Activated B cell treated with CpG ODN at 0.5 μM for 24 hours (primary cell): ENCODE measurements around the gene EPHA6. TPM values are rescaled to one million over a fixed set of nuclear protein-coding genes. Genes with fewer than 3 reads are reported as not detected.

Experiments used
- ATAC-seq: fragments of 200-7000 bp; cut with Tn5 transposase; one replicate; pipeline ENCODE4 v1.10.0; 2021; ENCODE audit warnings: low read depth, mild to moderate bottlenecking, moderate library complexity
- CTCF ChIA-PET: fragments of 350-600 bp; sonication (Branson Sonifier 250); formaldehyde crosslinking; loops from one replicate; lab custom pipeline; 2021; ENCODE audit warnings: antibody characterized with exemption; lab: Charles Lee
- POLR2A ChIA-PET: fragments of 350-600 bp; sonication (Branson Sonifier 250); formaldehyde crosslinking; loops from one replicate; lab custom pipeline; 2021; ENCODE audit warnings: antibody characterized with exemption; lab: Charles Lee
- DNase-seq: peaks from one replicate; pipeline ENCODE4 v3.0.0; 2022
- H3K27ac Mint-ChIP-seq: one replicate; pipeline ENCODE4 v1.8.0; 2020; ENCODE audit warnings: mixed read lengths
- H3K27me3 Mint-ChIP-seq: one replicate; pipeline ENCODE4 v1.8.0; 2021; ENCODE audit warnings: mixed read lengths
- H3K36me3 Mint-ChIP-seq: one replicate; pipeline ENCODE4 v1.8.0; 2021; ENCODE audit warnings: low read depth, mixed read lengths
- H3K4me1 Mint-ChIP-seq: one replicate; pipeline ENCODE4 v1.8.0; 2021; ENCODE audit warnings: mixed read lengths
- H3K4me3 Mint-ChIP-seq: one replicate; pipeline ENCODE4 v1.8.0; 2020; ENCODE audit warnings: mild to moderate bottlenecking, mixed read lengths
- H3K9me3 Mint-ChIP-seq: one replicate; pipeline ENCODE4 v1.8.0; 2020; ENCODE audit warnings: mixed read lengths
- intact Hi-C: fragments of 100-400 bp; cut with micrococcal nuclease; formaldehyde crosslinking; loops from one replicate; pipeline ENCODE4 v1.15.1; 2024
- total RNA-seq: library from RNA; stranded (reverse); gene quantifications from 2 replicates; pipeline ENCODE4 v1.2.3, GENCODE V29; 2022
- TF ChIP-seq, protein P1 (sequence below): fragments of 200-600 bp; IDR thresholded peaks from one replicate; pipeline ENCODE4 v1.8.0; 2022; ENCODE audit warnings: antibody characterized with exemption, mild to moderate bottlenecking

The EPHA6 gene
- total RNA-seq, 1 donor from 2014 or later, result not detected

DNA sequence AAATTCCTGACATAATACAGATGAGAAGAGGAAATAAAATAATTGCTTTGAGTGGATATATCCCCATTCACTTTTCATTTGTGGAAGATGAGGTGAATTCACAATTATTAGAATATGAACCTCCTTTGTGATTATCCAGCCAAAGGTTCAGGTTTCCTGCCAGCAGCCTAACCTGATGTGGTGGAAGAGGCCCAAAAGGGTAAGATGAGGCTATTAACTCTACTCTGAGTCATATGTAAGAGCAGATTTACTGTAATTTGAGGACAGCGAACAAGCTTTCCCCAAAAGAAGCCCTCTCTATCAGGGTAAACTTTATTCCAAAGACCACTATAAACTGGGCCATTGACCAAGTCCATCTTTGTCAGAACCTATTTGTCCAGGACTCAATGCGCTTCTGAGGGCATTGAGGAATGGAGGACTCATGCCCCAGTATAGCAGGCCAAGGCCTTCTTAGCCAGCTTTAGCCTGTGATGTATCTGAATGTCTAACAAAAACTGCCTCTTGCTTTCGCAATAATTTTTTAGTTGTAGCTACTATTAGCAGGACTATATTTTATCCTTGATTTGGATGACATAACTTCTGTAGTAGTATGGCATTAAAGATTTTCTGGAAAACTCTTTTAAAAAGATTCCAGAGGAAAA is 859.1 kb downstream of the EPHA6 start:
- ChIA-PET CTCF (no interaction called here), POLR2A (no interaction called here)
- Mint-ChIP-seq H3K27ac (no peak overlapping the region), H3K4me1 (no peaks in the 10 kb centered on the region), H3K36me3 (no peaks in the 10 kb centered on the region), H3K4me3 (no peak overlapping the region), H3K27me3 (no peaks in the 10 kb centered on the region), H3K9me3 (no peaks in the 10 kb centered on the region)
- ATAC-seq, result no peak
- no peak for DNase-seq
- TF ChIP-seq, protein P1, sequence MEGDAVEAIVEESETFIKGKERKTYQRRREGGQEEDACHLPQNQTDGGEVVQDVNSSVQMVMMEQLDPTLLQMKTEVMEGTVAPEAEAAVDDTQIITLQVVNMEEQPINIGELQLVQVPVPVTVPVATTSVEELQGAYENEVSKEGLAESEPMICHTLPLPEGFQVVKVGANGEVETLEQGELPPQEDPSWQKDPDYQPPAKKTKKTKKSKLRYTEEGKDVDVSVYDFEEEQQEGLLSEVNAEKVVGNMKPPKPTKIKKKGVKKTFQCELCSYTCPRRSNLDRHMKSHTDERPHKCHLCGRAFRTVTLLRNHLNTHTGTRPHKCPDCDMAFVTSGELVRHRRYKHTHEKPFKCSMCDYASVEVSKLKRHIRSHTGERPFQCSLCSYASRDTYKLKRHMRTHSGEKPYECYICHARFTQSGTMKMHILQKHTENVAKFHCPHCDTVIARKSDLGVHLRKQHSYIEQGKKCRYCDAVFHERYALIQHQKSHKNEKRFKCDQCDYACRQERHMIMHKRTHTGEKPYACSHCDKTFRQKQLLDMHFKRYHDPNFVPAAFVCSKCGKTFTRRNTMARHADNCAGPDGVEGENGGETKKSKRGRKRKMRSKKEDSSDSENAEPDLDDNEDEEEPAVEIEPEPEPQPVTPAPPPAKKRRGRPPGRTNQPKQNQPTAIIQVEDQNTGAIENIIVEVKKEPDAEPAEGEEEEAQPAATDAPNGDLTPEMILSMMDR, result no peak
- intact Hi-C loops, result no loop called here

DNA sequence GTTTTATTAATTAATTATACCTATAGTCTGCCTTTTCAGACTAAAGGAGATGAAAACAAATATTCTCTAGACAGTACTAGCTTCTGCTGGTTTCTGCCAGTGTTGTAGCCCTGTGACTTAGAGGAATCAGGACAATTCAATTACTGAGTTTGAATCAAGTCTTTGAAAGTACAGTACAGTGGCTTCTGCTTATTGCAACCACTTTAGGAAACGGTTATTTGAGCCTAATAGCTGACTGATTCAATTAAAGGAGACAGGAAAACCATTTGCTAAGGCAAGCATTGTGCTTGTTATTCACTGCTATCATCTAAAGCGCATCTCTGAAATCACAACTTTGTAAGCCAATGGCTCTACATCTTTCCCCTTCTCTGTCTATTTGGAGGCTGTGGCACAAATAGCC is 860.1 kb downstream of the EPHA6 start:
- Mint-ChIP-seq H3K36me3 (no peaks in the 10 kb centered on the region), H3K4me1 (no peaks in the 10 kb centered on the region), H3K27me3 (no peaks in the 10 kb centered on the region), H3K27ac (no peak overlapping the region), H3K4me3 (no peak overlapping the region), H3K9me3 (no peaks in the 10 kb centered on the region)
- DNase-seq, result no peak
- ChIA-PET CTCF (no interaction called here), POLR2A (no interaction called here)
- TF ChIP-seq, protein P1, result no peak
- no peak for ATAC-seq
- intact Hi-C loops, result no loop called here

DNA sequence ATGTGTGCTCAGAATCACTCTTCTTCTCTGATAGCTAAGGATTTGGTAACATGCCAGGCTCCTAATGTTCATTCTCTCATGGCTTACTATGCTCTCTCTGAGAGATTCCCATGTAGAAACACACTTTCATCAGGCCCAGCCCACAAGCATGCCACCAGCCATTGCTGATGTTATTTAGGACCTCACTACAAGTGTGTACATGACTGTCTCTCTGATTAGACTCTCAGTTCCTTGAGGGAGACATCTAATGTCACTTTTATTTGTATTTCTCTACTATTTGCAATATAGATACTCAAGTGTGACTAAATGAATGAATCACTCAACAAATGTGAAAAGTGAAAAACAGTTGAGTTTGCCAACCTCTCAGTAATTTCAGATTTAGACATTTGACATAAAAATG is 865.8 kb downstream of the EPHA6 start:
- no peak overlapping the region for H3K27ac Mint-ChIP-seq

DNA sequence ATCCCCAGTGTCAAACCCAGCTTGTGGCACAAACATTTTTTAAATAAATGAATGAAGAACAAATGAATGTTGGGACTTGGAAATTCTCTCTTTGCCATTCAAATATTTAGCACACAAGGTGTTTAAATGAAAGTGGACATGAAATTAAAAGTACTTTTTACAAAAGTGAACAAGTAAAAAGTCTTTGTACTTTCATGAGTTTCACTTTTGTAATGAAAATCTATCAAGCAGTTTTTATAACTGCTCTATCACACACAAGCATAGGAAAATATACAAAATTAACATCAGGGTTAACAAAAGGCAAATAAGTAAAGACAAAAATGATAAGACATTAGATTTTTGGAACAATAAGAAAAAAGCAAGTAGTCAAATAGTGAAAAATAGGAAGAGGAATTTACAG is 866.3 kb downstream of the EPHA6 start:
- no peak overlapping the region for H3K27ac Mint-ChIP-seq
- no peak for DNase-seq
- H3K27me3 Mint-ChIP-seq, result no peaks in the 10 kb centered on the region
- POLR2A ChIA-PET, result no interaction called here
- no peak overlapping the region for H3K4me3 Mint-ChIP-seq
- no peaks in the 10 kb centered on the region for H3K9me3 Mint-ChIP-seq
- H3K36me3 Mint-ChIP-seq, result no peaks in the 10 kb centered on the region
- no peak for ATAC-seq
- CTCF ChIA-PET, result no interaction called here
- intact Hi-C loops, result no loop called here
- no peaks in the 10 kb centered on the region for H3K4me1 Mint-ChIP-seq
- TF ChIP-seq, protein P1, result no peak

More for the DNA sequence above, 865.8 kb downstream of the EPHA6 start:
- H3K36me3 Mint-ChIP-seq, result no peaks in the 10 kb centered on the region
- no peak overlapping the region for H3K4me3 Mint-ChIP-seq
- H3K27me3 Mint-ChIP-seq, result no peaks in the 10 kb centered on the region
- H3K4me1 Mint-ChIP-seq, result no peaks in the 10 kb centered on the region
- DNase-seq, result no peak
- intact Hi-C loops, result no loop called here
- no peaks in the 10 kb centered on the region for H3K9me3 Mint-ChIP-seq
- CTCF ChIA-PET, result no interaction called here
- no peak for ATAC-seq
- TF ChIP-seq, protein P1, result no peak
- POLR2A ChIA-PET, result no interaction called here

DNA sequence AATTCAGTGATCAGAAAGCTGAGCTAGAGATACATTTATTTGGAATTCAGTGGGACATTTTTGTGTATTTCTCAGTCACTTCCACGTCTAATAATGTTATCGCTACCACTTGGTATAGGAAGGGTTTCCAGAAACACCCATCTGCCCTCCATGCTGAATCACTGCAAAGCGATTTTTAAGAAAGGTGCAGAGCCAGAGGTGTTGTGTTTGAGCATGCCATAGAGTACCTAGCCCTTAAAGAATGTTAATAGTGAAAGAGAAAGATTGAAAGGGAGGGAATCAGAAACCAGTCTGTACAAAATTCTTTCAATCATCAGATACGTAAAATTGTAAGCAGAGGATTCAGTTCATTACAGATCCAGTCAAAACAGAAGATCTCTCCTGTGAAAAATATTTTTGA is 870.1 kb downstream of the EPHA6 start:
- H3K27ac Mint-ChIP-seq, result no peak overlapping the region
- CTCF ChIA-PET, result no interaction called here
- POLR2A ChIA-PET, result no interaction called here
- H3K4me1 Mint-ChIP-seq, result no peaks in the 10 kb centered on the region
- no peaks in the 10 kb centered on the region for H3K9me3 Mint-ChIP-seq
- TF ChIP-seq, protein P1, result no peak
- intact Hi-C loops, result no loop called here
- H3K27me3 Mint-ChIP-seq, result no peaks in the 10 kb centered on the region
- no peaks in the 10 kb centered on the region for H3K36me3 Mint-ChIP-seq
- H3K4me3 Mint-ChIP-seq, result no peak overlapping the region
- ATAC-seq (no peak), DNase-seq (no peak)
